ENCODE measurements around the gene APBA2.

APBA2 gene

GRCh38 chr15:29143909-29144635, 258.3 kb downstream of the APBA2 start:
- DNase-seq (ENCODE audit: extremely low read depth, low read depth): no peak
- TF ChIP-seq CTCF (IDR thresholded peaks at IDR 0.05; ENCODE audit: low read depth, low read length): no peak

GRCh38 chr15:29149738-29150075, 263.9 kb downstream of the APBA2 start:
- no peak for DNase-seq (ENCODE audit: extremely low read depth, low read depth)
- TF ChIP-seq CTCF (IDR thresholded peaks at IDR 0.05; ENCODE audit: low read depth, low read length): no peak

- DNase-seq (ENCODE audit: extremely low read depth, low read depth): no peak
- TF ChIP-seq CTCF (IDR thresholded peaks at IDR 0.05; ENCODE audit: low read depth, low read length): no peak
Measured at GRCh38 chr15:29150515-29151483, 265.0 kb downstream of the APBA2 start.

GRCh38 chr15:29151484-29151857, 265.7 kb downstream of the APBA2 start:
- TF ChIP-seq CTCF (IDR thresholded peaks at IDR 0.05; ENCODE audit: low read depth, low read length): no peak
- DNase-seq (ENCODE audit: extremely low read depth, low read depth): no peak

GRCh38 chr15:29156521-29156920, 270.7 kb downstream of the APBA2 start:
- no peak for DNase-seq (ENCODE audit: extremely low read depth, low read depth)

GRCh38 chr15:29159771-29160455, 274.1 kb downstream of the APBA2 start:
- DNase-seq (ENCODE audit: extremely low read depth, low read depth): no peak

More at GRCh38 chr15:29156521-29156920, 270.7 kb downstream of the APBA2 start:
- TF ChIP-seq CTCF (IDR thresholded peaks at IDR 0.05; ENCODE audit: low read depth, low read length): no peak

More at GRCh38 chr15:29159771-29160455, 274.1 kb downstream of the APBA2 start:
- no peak for TF ChIP-seq CTCF (IDR thresholded peaks at IDR 0.05; ENCODE audit: low read depth, low read length)

All from AG09319 (cell line).